B cell (primary cell): Measurements from ENCODE around the gene SYNE1.

Experiments used
- EZH2 ChIP-seq: IDR thresholded peaks from 2 replicates; pipeline ENCODE4 v1.6.1; 2012; ENCODE audit warnings: borderline replicate concordance, low read depth, mild to moderate bottlenecking, moderate library complexity, low read length; ENCODE audit not compliant: insufficient read depth, poor library complexity, severe bottlenecking
- TF ChIP-seq, protein P1 (sequence below): fragments of 200-600 bp; IDR thresholded peaks from one replicate; pipeline ENCODE4 v1.8.0; 2022; ENCODE audit warnings: antibody characterized with exemption, mild to moderate bottlenecking

DNA sequence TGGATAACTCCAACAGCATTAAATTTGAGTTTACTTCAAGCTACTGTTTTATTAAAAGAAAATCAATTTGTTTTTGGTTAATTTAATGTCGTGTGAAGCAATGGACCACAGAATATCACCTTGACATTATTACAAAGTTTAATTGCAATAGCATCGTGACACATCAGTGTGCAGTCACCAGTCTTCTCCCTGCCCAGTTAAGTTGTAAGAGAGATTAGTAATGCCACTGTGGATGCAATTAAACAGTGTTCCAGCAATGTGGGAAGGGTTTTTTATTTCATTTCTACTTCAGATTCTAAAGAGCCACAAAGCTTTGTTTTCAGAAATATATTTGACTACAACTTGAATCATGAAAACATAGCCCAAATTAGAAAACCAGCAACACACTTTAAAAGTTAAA lies 128.7 kb downstream of the SYNE1 start:
- TF ChIP-seq, protein P1, sequence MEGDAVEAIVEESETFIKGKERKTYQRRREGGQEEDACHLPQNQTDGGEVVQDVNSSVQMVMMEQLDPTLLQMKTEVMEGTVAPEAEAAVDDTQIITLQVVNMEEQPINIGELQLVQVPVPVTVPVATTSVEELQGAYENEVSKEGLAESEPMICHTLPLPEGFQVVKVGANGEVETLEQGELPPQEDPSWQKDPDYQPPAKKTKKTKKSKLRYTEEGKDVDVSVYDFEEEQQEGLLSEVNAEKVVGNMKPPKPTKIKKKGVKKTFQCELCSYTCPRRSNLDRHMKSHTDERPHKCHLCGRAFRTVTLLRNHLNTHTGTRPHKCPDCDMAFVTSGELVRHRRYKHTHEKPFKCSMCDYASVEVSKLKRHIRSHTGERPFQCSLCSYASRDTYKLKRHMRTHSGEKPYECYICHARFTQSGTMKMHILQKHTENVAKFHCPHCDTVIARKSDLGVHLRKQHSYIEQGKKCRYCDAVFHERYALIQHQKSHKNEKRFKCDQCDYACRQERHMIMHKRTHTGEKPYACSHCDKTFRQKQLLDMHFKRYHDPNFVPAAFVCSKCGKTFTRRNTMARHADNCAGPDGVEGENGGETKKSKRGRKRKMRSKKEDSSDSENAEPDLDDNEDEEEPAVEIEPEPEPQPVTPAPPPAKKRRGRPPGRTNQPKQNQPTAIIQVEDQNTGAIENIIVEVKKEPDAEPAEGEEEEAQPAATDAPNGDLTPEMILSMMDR, result no peak
- no peak for TF ChIP-seq EZH2
